Stimulated activated naive CD4-positive, alpha-beta T cell (primary cell): ENCODE measurements around the gene IGFBP3.
A peak's percentile ranks its signal among the peaks of the same experiment; 100 is the strongest.

ENCODE experiments used
- DNase-seq, 6 experiments: peaks; one replicate each; lab custom pipeline; 2025; lab: John Stamatoyannopoulos, UW

Gene IGFBP3

DNA sequence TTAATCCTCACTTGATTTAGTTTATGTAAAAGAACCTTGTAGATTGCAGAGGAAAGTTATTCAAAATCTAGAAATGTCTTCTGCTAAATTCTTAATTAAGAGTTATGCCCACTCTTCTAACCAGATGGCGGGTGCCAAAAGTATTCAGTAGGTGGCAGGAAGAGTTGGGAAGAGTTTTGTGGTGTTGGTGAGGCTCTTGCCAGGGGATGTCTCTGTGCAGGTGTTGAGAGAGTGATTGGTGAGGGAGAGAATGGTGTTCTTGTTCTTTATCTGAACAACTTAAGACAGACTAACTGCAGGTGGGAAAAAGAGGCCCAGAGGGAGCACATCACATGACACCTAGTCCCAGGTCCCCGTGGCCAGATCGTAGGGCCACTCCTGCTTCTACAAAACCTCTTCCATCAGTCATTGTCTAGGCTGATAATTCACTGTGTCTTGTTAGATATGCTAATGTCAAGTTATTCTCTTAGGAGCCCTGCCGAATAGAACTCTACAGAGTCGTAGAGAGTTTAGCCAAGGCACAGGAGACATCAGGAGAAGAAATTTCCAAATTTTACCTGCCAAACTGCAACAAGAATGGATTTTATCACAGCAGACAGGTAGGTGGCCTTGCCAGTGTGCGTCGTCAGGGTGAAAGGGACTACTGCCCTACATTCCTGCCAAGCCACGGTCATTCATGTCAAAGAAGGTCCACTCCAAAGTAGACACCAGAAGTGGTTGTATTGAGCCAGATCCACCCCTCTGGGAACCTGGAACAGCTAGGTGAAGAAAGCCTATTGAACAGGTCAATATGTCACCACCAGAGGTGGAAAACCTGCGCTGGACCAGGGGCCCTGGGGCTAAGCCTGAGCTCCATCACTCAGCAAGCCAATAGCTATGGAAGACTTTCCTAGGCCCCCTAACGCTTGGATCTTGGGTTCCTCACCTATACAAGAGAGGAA, 29.3 kb downstream of the IGFBP3 start:
- DNase-seq = no peak

DNA sequence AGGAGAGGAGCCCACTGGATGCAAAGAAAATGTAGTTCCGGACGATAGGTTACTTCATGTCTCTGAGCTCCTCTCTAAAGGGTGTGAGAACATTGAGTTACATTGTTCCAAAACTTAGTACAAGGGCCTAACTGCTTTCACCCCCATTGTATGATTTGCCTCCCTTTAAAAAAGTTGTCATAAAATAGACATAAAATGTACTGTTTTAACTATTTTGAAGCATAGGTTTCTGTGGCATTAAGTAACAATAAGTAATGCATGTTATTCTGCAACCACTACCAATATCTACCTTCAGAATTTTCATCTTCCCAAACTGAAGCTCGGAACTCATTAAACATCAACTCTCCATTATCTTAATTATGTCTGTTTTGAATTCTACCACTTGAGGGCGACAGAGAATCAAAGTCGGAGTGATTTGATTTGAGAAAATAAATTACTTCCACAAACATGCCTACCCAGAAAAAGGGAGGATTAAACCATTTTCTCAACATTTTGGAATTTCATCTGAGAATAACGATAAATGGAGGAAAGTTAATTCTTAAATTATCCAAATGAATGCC, 30.1 kb downstream of the IGFBP3 start:
- DNase-seq = peak in 2 of 6 experiments; percentile 9 to 16

- no peak for DNase-seq
Measured at GRCh38 chr7:45890125-45890901, 30.8 kb downstream of the IGFBP3 start.

DNA sequence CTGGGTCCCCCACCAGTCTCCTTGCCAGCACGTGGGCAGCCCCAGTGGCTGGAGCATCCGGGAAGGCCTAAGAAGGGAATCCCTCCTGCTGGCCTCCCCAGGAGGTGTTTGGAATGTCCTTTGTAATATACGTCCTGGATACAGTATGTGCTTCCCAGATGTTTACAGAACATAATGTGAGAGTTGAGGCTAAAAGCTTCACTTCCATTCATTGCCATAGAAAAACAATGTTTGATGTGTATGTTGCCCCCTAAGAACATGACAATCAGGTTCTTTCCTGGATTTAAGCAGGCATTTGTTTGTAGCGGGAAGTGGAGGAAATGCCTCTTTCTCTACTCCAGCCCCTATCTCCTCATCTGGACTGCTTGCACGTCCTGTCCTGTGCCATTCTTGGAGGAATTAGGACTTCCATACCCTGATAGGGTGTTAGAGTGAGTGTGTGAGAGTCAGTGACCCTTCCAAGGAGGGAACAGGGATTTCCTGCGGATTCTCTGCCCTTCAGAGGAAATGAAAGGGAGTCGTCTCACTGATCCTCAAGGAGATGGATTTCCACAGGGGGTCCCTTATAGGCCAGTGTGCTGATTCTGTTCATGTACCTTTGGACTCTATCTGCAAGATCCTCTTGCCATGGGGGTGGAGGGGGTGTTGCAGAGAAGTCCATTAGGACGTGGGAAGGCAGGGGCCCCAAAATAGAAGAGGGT, 31.6 kb downstream of the IGFBP3 start:
- DNase-seq = no peak

GRCh38 chr7:45888993-45889366, 32.1 kb downstream of the IGFBP3 start:
- no peak for DNase-seq

- DNase-seq = no peak
Measured at GRCh38 chr7:45888185-45888992, 32.7 kb downstream of the IGFBP3 start, which contains the start of gene IGFBP1. IGFBP1 (plus strand) TSS chr7:45888488; CDS start chr7:45888653, 165 bp downstream.

DNA sequence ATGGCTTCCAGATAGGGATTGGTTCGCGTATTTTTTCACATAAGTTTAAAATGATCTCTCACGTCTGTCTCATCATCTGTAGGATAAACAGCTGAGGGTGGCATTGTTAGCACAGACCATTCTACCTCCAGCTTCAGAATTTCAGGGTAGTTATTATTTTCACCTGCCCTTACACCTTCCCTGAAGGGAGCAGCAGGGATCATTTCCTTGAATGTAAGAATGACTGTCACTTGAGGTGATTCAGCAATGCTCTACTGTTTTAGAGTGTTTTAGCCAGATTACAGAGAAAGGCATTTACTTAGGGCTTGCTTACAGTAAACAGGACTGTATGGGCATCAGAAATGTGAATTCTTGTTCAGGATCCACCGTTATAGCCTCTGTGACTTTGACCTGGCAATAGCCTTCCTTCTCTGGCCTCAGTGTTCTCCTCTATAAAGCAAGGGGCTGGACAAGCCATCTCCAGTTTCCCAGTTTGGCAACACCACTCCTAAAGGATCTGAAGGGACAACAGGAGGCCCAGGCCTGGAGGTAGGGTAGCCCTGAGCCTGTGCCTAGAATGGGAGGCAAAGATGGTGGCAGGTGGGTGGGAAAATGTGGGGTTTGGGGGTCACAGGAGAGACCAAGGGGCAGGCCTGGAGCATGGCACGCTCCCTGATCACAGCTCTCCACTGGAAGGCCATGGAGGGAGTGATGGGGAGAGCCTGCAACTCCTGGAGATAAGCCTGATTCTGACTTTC, 34.0 kb downstream of the IGFBP3 start:
- no peak for DNase-seq

DNA sequence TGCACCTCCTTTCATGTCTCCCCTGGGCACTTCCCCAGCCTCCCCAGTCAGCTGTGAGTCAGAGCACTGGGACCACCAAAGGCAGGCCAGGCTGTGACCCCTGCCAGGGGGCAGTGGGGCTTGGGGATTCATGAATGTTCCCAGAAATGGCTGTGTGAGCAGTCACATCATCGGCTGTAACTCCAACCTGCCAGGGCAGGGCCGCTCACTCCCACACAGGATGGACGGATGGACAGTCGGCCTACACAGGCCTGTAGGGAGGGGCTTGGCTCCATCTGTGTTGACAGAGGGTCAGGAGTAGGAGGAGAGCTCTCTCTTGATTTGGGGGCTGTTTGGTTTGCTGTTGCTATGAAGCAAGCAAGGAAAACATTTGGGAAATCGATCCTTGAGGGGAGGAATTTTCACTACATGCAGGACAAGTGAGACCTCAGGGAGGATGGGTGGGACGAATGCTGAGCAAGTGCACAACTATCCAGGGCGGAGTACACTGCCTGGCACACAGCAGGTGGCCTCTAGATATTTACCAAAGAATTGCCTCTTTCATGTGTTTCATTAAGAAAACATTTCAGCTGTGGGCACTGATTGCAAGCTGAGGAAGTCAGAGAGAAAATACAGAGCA, 35.7 kb downstream of the IGFBP3 start:
- no peak for DNase-seq

GRCh38 chr7:45884136-45884535, 36.9 kb downstream of the IGFBP3 start:
- DNase-seq = no peak

GRCh38 chr7:45882465-45882810, 38.6 kb downstream of the IGFBP3 start:
- no peak for DNase-seq

DNA sequence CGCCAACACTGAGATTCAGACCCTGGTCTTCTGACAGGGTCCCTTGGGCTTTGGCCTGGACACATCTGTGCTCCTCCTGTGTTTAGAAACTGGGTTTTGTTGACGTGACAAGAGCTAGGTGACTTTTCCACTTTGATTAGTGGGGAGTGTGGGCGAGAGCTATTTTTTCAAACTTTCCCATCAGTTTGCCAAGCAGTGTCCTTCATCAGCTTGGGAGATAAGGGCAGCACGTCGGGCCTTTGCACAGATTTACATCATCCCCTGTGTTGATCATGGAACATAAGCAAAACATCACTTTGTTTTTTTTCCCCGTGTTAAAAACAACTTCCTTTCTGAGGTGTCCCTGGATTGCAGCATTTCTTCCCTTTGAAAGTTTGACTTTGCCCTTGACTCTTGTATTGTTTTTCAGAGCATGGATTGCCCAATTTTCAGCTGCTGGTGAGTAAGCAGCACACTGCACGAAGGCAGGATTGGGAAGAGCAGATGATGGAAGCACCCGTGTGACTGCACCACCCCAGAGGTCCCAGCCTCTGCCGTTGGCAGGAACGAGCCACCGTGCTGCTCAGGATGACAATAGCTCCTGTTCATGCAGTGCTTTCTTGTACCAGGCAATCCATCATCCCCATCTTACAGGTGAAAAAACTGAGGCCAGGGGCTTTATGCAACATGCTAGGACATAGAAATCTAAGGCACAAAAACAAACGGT, 39.2 kb downstream of the IGFBP3 start:
- no peak for DNase-seq

- no peak for DNase-seq
Measured at GRCh38 chr7:45881280-45881758, 39.8 kb downstream of the IGFBP3 start.

- DNase-seq = no peak
Measured at GRCh38 chr7:45880433-45880860, 40.6 kb downstream of the IGFBP3 start.

DNA sequence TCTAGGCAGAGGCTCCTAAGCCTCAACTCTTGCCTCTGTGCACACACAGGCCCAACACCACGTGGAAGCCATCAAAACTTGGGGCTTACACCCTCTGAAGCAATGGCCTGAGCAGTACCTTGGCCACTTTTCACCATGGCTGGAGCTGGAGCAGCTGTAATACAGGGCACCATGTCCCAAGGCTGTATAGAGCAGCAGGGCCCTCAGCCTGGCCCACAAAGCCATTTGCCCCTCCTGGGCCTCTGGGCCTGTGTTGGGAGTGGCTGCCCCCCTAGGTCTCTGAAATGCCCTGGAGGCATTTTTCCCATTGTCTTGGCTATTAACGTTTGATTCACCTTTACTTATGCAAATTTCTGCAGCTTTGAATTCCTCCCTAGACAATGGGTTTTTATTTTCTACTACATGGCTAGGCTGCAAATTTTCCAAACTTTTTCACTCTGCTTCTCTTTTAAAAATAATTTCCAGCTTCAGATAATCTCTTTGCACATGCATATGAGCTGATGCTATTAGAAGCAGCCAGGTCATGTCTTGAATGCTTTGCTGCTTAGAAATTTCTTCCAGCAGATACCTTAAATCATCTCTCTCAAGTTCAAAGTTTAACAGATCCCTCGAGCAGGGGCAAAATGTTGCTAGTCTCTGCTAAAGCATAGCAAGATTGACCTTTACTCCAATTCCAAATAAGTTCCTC, 42.5 kb downstream of the IGFBP3 start:
- DNase-seq = no peak

- no peak for DNase-seq
Measured at GRCh38 chr7:45876519-45876918, 44.6 kb downstream of the IGFBP3 start.

GRCh38 chr7:45874408-45875131, 46.5 kb downstream of the IGFBP3 start:
- DNase-seq = no peak

DNA sequence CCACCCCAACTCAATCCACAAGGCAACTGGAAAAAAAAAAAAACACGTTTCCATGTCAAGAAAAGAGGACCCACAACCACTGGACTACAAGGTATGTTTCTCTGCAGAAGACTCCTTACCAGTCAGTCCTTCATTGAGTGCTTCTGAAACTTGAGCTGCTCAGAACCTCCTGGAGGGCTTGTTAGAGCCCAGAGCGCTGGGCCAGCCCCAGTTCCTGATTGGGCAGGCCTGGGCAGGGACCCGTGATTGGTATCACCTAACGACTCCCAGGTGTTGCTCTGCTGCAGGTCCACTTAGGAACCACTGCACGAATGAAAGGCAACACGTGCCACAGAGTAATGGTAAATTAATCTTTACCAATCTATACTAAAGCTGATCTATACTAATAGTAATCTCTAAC, 47.7 kb downstream of the IGFBP3 start:
- no peak for DNase-seq

DNA sequence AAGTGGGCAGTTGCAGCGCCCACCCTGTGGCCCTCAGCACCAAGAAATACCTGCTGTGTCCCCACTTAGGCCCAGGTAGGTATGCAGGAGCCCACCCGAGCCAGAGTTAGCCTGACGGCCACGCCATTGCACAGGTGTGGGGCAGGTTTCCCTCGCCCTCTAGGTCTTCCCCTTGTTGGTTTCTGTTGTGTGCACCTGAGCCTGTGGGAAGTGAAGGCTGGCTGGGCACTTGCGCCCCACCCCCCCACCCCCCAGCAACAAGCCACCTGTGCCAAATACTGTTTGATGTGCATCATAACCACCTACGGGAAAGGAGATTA, 48.1 kb downstream of the IGFBP3 start, which contains the start of gene CCDC201:
CCDC201 (minus strand) TSS at position 48 of the 320 bp plus-strand sequence. CDS start 75 bp downstream, outside the sequence.
- DNase-seq = no peak
